Spleen (tissue), 11 donors: ENCODE data around the gene RABGGTA. TPM values are rescaled to one million over a fixed set of nuclear protein-coding genes. Genes with fewer than 3 reads are reported as not detected.

Source experiments
- DNase-seq: peaks from one replicate; pipeline ENCODE4 v3.0.0-alpha.2; 2020
- H3K27ac ChIP-seq, 8 donors: fragments of 200-600 bp; sonication (generic) in 7 of 8; 1 replicate in 4 of 8; 2 replicates in 4 of 8; pipeline versions ENCODE4 v1.5.0 to v1.8.0; 2016 to 2021; ENCODE audit warnings: inconsistent platforms in 4 of 8, mild to moderate bottlenecking in 4 of 8, moderate library complexity in 1 of 8
- H3K27me3 ChIP-seq, 7 donors: fragments of 200-600 bp; sonication (generic) in 6 of 7; replicated peaks in 1 of 7; 1 replicate in 4 of 7; 2 replicates in 3 of 7; pipeline versions ENCODE4 v1.5.0 to v1.8.0; 2016 to 2021; ENCODE audit warnings: inconsistent platforms in 3 of 7, mild to moderate bottlenecking in 1 of 7
- H3K36me3 ChIP-seq, 6 donors: fragments of 200-600 bp; sonication (generic) in 5 of 6; 1 replicate in 4 of 6; 2 replicates in 2 of 6; pipeline versions ENCODE4 v1.5.0 to v1.8.0; 2016 to 2021; ENCODE audit warnings: inconsistent platforms in 2 of 6
- H3K4me1 ChIP-seq, 6 donors: fragments of 200-600 bp; sonication (generic) in 5 of 6; 1 replicate in 3 of 6; 2 replicates in 3 of 6; pipeline versions ENCODE4 v1.5.0 to v1.8.0; 2016 to 2021; ENCODE audit warnings: inconsistent platforms in 3 of 6
- H3K4me3 ChIP-seq, 8 donors: fragments of 200-600 bp; sonication (generic) in 7 of 8; 1 replicate in 4 of 8; 2 replicates in 4 of 8; pipeline versions ENCODE4 v1.5.0 to v1.8.0; 2016 to 2021; ENCODE audit warnings: inconsistent platforms in 4 of 8, mild to moderate bottlenecking in 4 of 8, moderate library complexity in 2 of 8
- H3K9me3 ChIP-seq, 8 donors: fragments of 200-600 bp; sonication (generic) in 7 of 8; 1 replicate in 4 of 8; 2 replicates in 4 of 8; pipeline versions ENCODE4 v1.5.0 to v1.8.0; 2016 to 2021; ENCODE audit warnings: inconsistent platforms in 4 of 8
- POLR2A ChIP-seq, 3 donors: fragments of 450-650 bp; IDR thresholded peaks; one replicate each; pipeline ENCODE4 v1.5.1; 2017; ENCODE audit warnings: antibody characterized with exemption in 3 of 3, mild to moderate bottlenecking in 1 of 3
- POLR2AphosphoS5 ChIP-seq, 3 donors: sonication (generic); formaldehyde crosslinking; IDR thresholded peaks; one replicate each; pipeline ENCODE4 v1.5.1; 2017; ENCODE audit warnings: antibody characterized with exemption in 3 of 3
- WGBS, 5 donors: extraction: QIAGEN DNeasy Blood & Tissue Kit in 3 of 5; methylation state at CpG; one replicate each; pipeline versions ENCODE4 v1.1.5 to v1.1.7; 2013 to 2018; 5-methylcytosine and 5-hydroxymethylcytosine counted together
- intact Hi-C: fragments of 100-400 bp; cut with DNase I; formaldehyde crosslinking; loops from one replicate; pipeline ENCODE4 v1.15.0; 2023; ENCODE audit warnings: low total_unique reads
- polyA plus RNA-seq, 3 donors: library from polyadenylated mRNA; stranded (reverse); fragments of 200-250 nt; gene quantifications; one replicate each; pipeline ENCODE4 v1.2.1, GENCODE V29; 2013
- total RNA-seq, 7 donors: library from RNA; depleted of rRNA in 3 of 7; stranded (reverse); fragments of >200 nt in 3 of 7; fragmentation: NEBNext Ultra II Directional in 4 of 7; extraction: Animal tissue kit (Norgen Biotek cat#: 25700) in 4 of 7; gene quantifications; one replicate each; pipeline versions ENCODE4 v1.1.0 to v1.2.1, GENCODE V29; 2016 to 2021
- TF ChIP-seq, protein P1 (sequence below), 11 experiments: fragments of 200-600 bp in 7 of 11; fragments of 450-650 bp in 4 of 11; sonication (generic) in 4 of 11; IDR thresholded peaks in 8 of 11; conservative IDR thresholded peaks in 3 of 11; 1 replicate in 7 of 11; 2 replicates in 4 of 11; pipeline versions ENCODE4 v1.4.0 to v1.8.0; 2016 to 2021; ENCODE audit warnings: antibody characterized with exemption in 11 of 11, inconsistent platforms in 4 of 11, mild to moderate bottlenecking in 1 of 11
- donor health status: healthy with polysubstance abuse.
- donor health status: DM: no; HTN: no; CAD: no; lungs with moderate emphysema.
- donor health status: DM: no; HTN: no; CAD: no.
- donor health status: Bipolar disorder and iron deficiency.
- donor health status: healthy.
- donor health status: DM: no; HTN: no; CAD: no.
- donor health status: DM: yes; HTN: yes; CAD: no.

The RABGGTA gene
- total and polyA plus RNA-seq, 10 donors: 22.5 to 63.0 (median 47.0) TPM

DNA sequence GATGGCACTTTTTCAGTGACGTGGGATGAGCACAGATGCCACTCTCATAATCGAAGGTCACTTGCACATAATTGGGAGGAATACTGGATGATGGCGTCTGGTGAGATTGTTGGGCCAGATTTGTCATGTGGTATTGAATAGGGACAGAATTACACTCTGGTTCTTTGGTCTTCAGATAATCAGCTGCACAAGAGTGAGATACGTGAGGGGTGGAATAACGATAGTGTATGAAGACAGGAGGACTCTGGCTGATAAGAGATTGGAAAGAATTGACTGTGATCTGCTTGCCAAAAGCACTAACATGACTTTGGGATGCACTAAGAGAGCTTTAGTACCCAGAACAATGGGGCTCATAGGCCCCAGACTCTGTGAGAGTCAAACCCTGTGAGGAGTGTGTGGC, 7.0 kb upstream of the RABGGTA start:
- 93 to 98% (median 96%) methylated on average over 5 of the region's 5 CpGs for WGBS, 5 donors
- H3K4me1 ChIP-seq: peaks cover 17 to 98% (median 78%) of the 10 kb centered on the region in 6 donors
- peak overlapping the region in 1 of 8 donors; percentile 46 for H3K4me3 ChIP-seq
- TF ChIP-seq POLR2AphosphoS5 (IDR thresholded peaks at IDR 0.05) (no peak), POLR2A (IDR thresholded peaks at IDR 0.05) (no peak)
- TF ChIP-seq, protein P1, sequence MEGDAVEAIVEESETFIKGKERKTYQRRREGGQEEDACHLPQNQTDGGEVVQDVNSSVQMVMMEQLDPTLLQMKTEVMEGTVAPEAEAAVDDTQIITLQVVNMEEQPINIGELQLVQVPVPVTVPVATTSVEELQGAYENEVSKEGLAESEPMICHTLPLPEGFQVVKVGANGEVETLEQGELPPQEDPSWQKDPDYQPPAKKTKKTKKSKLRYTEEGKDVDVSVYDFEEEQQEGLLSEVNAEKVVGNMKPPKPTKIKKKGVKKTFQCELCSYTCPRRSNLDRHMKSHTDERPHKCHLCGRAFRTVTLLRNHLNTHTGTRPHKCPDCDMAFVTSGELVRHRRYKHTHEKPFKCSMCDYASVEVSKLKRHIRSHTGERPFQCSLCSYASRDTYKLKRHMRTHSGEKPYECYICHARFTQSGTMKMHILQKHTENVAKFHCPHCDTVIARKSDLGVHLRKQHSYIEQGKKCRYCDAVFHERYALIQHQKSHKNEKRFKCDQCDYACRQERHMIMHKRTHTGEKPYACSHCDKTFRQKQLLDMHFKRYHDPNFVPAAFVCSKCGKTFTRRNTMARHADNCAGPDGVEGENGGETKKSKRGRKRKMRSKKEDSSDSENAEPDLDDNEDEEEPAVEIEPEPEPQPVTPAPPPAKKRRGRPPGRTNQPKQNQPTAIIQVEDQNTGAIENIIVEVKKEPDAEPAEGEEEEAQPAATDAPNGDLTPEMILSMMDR (IDR thresholded peaks at IDR 0.05 in 8 of 11, conservative IDR thresholded peaks at IDR 0.05 in 3 of 11): no peak
- H3K27ac ChIP-seq: peak overlapping the region in 7 of 8 donors; percentile 53 to 100 (median 84)
- no peaks in the 10 kb centered on the region for H3K36me3 ChIP-seq
- H3K9me3 ChIP-seq: no peaks in the 10 kb centered on the region
- no peaks in the 10 kb centered on the region for H3K27me3 ChIP-seq
- intact Hi-C loops: no loop called here
- DNase-seq: no peak

DNA sequence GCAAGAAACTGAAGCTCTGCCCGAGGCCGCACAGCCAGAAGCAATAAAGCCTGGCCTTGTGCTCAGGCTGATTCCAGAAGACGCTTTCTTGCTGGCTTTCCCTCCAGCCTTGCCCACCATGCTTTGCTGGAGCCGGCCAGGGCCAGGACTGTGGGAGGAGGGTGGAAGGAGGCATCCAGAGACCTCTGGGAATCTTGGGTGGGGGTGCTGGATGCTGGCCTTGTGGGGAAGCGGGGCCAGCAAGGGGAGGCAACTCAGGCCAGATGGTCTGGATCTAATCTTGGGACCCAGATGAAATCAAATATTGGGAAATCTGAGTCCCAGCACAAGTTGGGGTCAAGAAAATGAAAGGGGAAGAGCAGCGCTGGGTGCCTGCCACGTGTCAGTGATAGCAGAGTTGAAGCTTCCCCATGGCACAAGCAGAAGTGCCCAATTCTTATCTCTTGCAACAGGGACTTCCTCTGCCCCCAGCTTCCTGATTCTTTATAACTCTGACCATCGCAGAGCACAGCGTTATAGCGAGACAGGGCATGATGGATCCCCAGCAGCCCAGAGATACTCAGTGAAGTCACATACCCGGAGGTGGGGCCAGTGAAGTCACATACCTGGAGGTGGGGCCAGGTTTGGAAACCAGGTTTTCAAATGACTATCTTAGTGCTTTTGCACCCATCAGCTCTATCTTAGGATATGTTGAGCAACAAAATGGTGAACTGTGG, 6.4 kb upstream of the RABGGTA start:
- 45 to 55% (median 47%) methylated on average over 11 of the region's 11 CpGs for WGBS, 5 donors
- Histone ChIP-seq H3K36me3 (no peaks in the 10 kb centered on the region), H3K9me3 (no peaks in the 10 kb centered on the region), H3K4me3 (peak overlapping the region in 1 of 8 donors; percentile 46), H3K4me1 (peaks cover 17 to 100% (median 85%) of the 10 kb centered on the region in 6 donors), H3K27me3 (no peaks in the 10 kb centered on the region), H3K27ac (peak overlapping the region; percentile 53 to 100 (median 84))
- intact Hi-C loops: no loop called here
- TF ChIP-seq POLR2A (IDR thresholded peaks at IDR 0.05) (no peak), POLR2AphosphoS5 (IDR thresholded peaks at IDR 0.05) (peak in 2 of 3 donors; percentile 15 to 51)
- peak; percentile 83 for DNase-seq

DNA sequence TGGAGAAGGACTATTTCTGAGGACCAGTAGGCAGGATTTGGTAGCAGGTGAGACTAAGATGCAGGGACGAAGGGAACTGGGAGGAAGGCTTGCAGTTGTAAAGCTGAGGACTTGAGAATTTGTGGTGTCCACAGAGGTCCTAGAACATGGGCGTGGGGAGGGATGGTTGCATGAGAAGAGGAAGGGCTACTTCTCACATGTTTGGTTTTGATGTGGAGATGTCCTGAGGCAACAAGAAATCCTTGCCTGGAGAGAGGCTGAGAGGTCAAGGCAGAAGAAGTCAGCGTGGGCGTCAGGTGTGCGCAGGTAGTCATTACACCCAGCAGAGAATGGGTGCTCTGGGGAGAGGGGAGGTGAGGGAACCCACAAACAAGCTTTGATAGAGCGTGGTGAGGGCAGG, 5.7 kb upstream of the RABGGTA start:
- intact Hi-C loops: no loop called here
- peaks cover 17 to 100% (median 89%) of the 10 kb centered on the region in 6 donors for H3K4me1 ChIP-seq
- H3K4me3 ChIP-seq: peak overlapping the region in 1 of 8 donors; percentile 46
- 84 to 94% (median 87%) methylated on average over 6 of the region's 6 CpGs for WGBS, 5 donors
- no peaks in the 10 kb centered on the region for H3K36me3 ChIP-seq
- peak; percentile 66 for DNase-seq
- H3K27me3 ChIP-seq: no peaks in the 10 kb centered on the region
- H3K9me3 ChIP-seq: no peaks in the 10 kb centered on the region
- H3K27ac ChIP-seq: peak overlapping the region; percentile 53 to 100 (median 84)
- no peak for TF ChIP-seq POLR2A (IDR thresholded peaks at IDR 0.05)
- TF ChIP-seq POLR2AphosphoS5 (IDR thresholded peaks at IDR 0.05): no peak
- TF ChIP-seq, protein P1 (IDR thresholded peaks at IDR 0.05 in 8 of 11, conservative IDR thresholded peaks at IDR 0.05 in 3 of 11): no peak

- 33 to 67% (median 39%) methylated on average over 3 of the region's 3 CpGs for WGBS, 5 donors
- peak overlapping the region in 7 of 8 donors; percentile 58 to 100 (median 95) for H3K27ac ChIP-seq
These were observed 2.7 kb upstream of the RABGGTA start for GRCh38 chr14:24274101-24274543.

More at GRCh38 chr14:24274101-24274543, 2.7 kb upstream of the RABGGTA start:
- intact Hi-C loops: no loop called here
- H3K36me3 ChIP-seq: peaks cover 0 to 11% (median 4%) of the 10 kb centered on the region in 6 donors
- H3K27me3 ChIP-seq: no peaks in the 10 kb centered on the region
- TF ChIP-seq POLR2A (IDR thresholded peaks at IDR 0.05) (no peak), POLR2AphosphoS5 (IDR thresholded peaks at IDR 0.05) (peak in 1 of 3 donors; percentile 65)
- TF ChIP-seq, protein P1 (IDR thresholded peaks at IDR 0.05 in 8 of 11, conservative IDR thresholded peaks at IDR 0.05 in 3 of 11): no peak
- DNase-seq: no peak
- H3K9me3 ChIP-seq: no peaks in the 10 kb centered on the region
- no peak overlapping the region for H3K4me3 ChIP-seq
- peaks cover 16 to 95% (median 78%) of the 10 kb centered on the region in 6 donors for H3K4me1 ChIP-seq
